ENCODE measurements around the gene NFX1.

DNA sequence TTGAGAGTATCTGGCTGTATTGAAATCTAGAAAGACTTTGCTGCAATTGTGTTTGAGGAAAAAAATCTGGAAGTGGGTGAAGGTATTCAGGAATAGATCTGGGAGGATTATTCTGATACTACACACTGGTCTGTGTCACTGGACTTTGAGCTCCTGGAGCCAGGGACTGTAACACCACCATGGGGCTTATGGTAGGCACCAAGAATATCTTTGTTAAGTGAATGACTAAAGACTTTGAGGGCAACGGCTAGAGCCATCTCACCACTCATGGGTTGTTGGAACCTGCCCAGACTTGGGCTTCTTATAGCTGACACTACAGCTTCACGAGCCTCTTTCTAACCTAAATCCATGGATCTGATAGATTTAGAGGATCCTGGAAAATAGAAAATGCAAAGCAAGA is 10.2 kb downstream of the NFX1 start:
- TF ChIP-seq, protein P1, sequence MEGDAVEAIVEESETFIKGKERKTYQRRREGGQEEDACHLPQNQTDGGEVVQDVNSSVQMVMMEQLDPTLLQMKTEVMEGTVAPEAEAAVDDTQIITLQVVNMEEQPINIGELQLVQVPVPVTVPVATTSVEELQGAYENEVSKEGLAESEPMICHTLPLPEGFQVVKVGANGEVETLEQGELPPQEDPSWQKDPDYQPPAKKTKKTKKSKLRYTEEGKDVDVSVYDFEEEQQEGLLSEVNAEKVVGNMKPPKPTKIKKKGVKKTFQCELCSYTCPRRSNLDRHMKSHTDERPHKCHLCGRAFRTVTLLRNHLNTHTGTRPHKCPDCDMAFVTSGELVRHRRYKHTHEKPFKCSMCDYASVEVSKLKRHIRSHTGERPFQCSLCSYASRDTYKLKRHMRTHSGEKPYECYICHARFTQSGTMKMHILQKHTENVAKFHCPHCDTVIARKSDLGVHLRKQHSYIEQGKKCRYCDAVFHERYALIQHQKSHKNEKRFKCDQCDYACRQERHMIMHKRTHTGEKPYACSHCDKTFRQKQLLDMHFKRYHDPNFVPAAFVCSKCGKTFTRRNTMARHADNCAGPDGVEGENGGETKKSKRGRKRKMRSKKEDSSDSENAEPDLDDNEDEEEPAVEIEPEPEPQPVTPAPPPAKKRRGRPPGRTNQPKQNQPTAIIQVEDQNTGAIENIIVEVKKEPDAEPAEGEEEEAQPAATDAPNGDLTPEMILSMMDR (IDR thresholded peaks at IDR 0.05), result no peak
- TF ChIP-seq POLR2A (IDR thresholded peaks at IDR 0.05), result no peak

Measured in stomach (tissue), 4 donors.